OCI-LY7 (cell line): ENCODE data around the gene CERK. TPM values are rescaled to one million over a fixed set of nuclear protein-coding genes. Genes with fewer than 3 reads are reported as not detected.
A peak's percentile ranks its signal among the peaks of the same experiment; 100 is the strongest.
"Not testable (repeated sequence)": the region's sequence is repeated elsewhere in the genome, so short reads cannot be mapped to it uniquely, and the experiment has no call there.

Experiments
- BruUV-seq: library from RNA; stranded (reverse); fragments of 400-500 nt; replicated peaks from 2 replicates; lab custom pipeline; 2021; lab: Mats Ljungman, UMichigan
- CTCF ChIA-PET: fragments of 300-600 bp; sonication (Branson Sonifier 250); formaldehyde crosslinking; loops from one replicate; lab custom pipeline; 2022; ENCODE audit warnings: antibody characterized with exemption; ENCODE audit not compliant: unreplicated experiment; lab: Charles Lee
- POLR2A ChIA-PET: fragments of 300-600 bp; sonication (Branson Sonifier 250); formaldehyde crosslinking; loops from one replicate; lab custom pipeline; 2022; ENCODE audit warnings: antibody characterized with exemption; lab: Charles Lee
- DNase-seq: peaks from one replicate; pipeline ENCODE4 v3.0.0-alpha.2; 2015; ENCODE audit warnings: low spot score
- H2AFZ ChIP-seq: fragments of 200-600 bp; sonication (generic), shearing (Covaris generic); 2 replicates; pipeline ENCODE4 v1.6.1; 2014; ENCODE audit warnings: mild to moderate bottlenecking, antibody characterized with exemption, low read length, moderate library complexity
- H3K27ac ChIP-seq: fragments of 200-600 bp; sonication (generic); 2 replicates; pipeline ENCODE4 v1.5.1; 2014; ENCODE audit warnings: mixed run types, low read depth, mild to moderate bottlenecking, moderate library complexity, low read length, inconsistent platforms; ENCODE audit not compliant: poor library complexity, severe bottlenecking
- H3K36me3 ChIP-seq: fragments of 200-600 bp; sonication (generic); 2 replicates; pipeline ENCODE4 v1.6.1; 2014; ENCODE audit warnings: mild to moderate bottlenecking, antibody characterized with exemption, low read length, moderate library complexity, mixed read lengths; ENCODE audit not compliant: insufficient read depth
- H3K4me1 ChIP-seq: fragments of 200-600 bp; sonication (generic); 2 replicates; pipeline ENCODE4 v1.5.1; 2014; ENCODE audit warnings: mild to moderate bottlenecking, low read length; ENCODE audit not compliant: insufficient read depth, poor library complexity, severe bottlenecking
- H3K4me2 ChIP-seq: fragments of 200-600 bp; sonication (generic); 2 replicates; pipeline ENCODE4 v1.6.1; 2014; ENCODE audit warnings: mild to moderate bottlenecking, low read length
- H3K4me3 ChIP-seq: fragments of 200-600 bp; sonication (generic); 2 replicates; pipeline ENCODE4 v1.5.1; 2014; ENCODE audit warnings: mild to moderate bottlenecking, low read depth, low read length; ENCODE audit not compliant: poor library complexity, severe bottlenecking
- H3K79me2 ChIP-seq: fragments of 200-600 bp; sonication (generic); 2 replicates; pipeline ENCODE4 v1.6.1; 2016; ENCODE audit warnings: low read depth, mild to moderate bottlenecking, low read length, moderate library complexity, mixed read lengths; ENCODE audit not compliant: insufficient read depth
- H3K9me2 ChIP-seq: fragments of 200-600 bp; sonication (generic); 2 replicates; pipeline ENCODE4 v1.6.1; 2016; ENCODE audit warnings: mild to moderate bottlenecking, low read length, mixed read lengths; ENCODE audit not compliant: insufficient read depth
- H3K9me3 ChIP-seq: fragments of 200-600 bp; sonication (generic); 2 replicates; pipeline ENCODE4 v1.6.1; 2014; ENCODE audit warnings: mild to moderate bottlenecking, mixed run types, low read length, mixed read lengths
- H4K20me1 ChIP-seq: fragments of 200-600 bp; sonication (generic); 2 replicates; pipeline ENCODE4 v1.6.1; 2014; ENCODE audit warnings: mild to moderate bottlenecking, antibody characterized with exemption, low read length, moderate library complexity, mixed read lengths; ENCODE audit not compliant: insufficient read depth
- CTCF ChIP-seq: fragments of 200-600 bp; sonication (generic); conservative IDR thresholded peaks from 2 replicates; pipeline ENCODE4 v1.5.1; 2014; ENCODE audit warnings: mild to moderate bottlenecking, antibody characterized with exemption, low read length, moderate library complexity, mixed read lengths
- EZH2phosphoT487 ChIP-seq: fragments of 200-600 bp; sonication (generic); IDR thresholded peaks from 2 replicates; pipeline ENCODE4 v1.6.1; 2018; ENCODE audit warnings: low read depth, borderline replicate concordance, mild to moderate bottlenecking, mixed run types, antibody characterized with exemption, low read length, moderate library complexity, mixed read lengths
- intact Hi-C: fragments of 100-400 bp; cut with micrococcal nuclease; formaldehyde crosslinking; loops from one replicate; pipeline ENCODE4 v1.10.0; 2022; ENCODE audit not compliant: unreplicated experiment
- total RNA-seq, 2 experiments: library from RNA; depleted of rRNA in 1 of 2; stranded (reverse); fragments of >200 nt in 1 of 2; shearing (Covaris generic) in 1 of 2; gene quantifications; 2 replicates each; pipeline ENCODE4 v1.2.3, GENCODE V29; 2014 to 2022

CERK gene
- total RNA-seq, 2 experiments from 2014 or later, result 36.6 to 48.1 TPM

GRCh38 chr22:46735747-46736608 lies 2.1 kb downstream of the CERK start:
- DNase-seq, result no peak
- Histone ChIP-seq H3K9me3 (no peaks in the 10 kb centered on the region), H3K79me2 (peaks cover 34% of the 10 kb centered on the region; the same call in 1 of the 2 replicates), H3K4me3 (peak overlapping the region; percentile 77), H3K4me2 (peak overlapping the region; percentile 90), H3K27ac (peak overlapping the region; percentile 56), H3K4me1 (peaks cover 54% of the 10 kb centered on the region), H3K36me3 (peaks cover 5% of the 10 kb centered on the region; the same call in 1 of the 2 replicates), H2AFZ (no peak overlapping the region), H4K20me1 (peaks cover 26% of the 10 kb centered on the region; the same call in 1 of the 2 replicates), H3K9me2 (no peaks in the 10 kb centered on the region)
- ChIA-PET CTCF (no interaction called here), POLR2A (interaction anchor here (0.6 to 1.0 kb wide), 2 partner anchors 26 to 1121 kb away, joined by 7 read pairs; partner anchors contain the start of gene TBC1D22A)
- TF ChIP-seq EZH2phosphoT487 (no peak), CTCF (no peak)
- intact Hi-C loops, result loop anchor here (1.0 to 5.0 kb wide), 5 partner anchors 27 to 173 kb away; partner anchors contain the start of gene TBC1D22A
- BruUV-seq, result no TSS peak

DNA sequence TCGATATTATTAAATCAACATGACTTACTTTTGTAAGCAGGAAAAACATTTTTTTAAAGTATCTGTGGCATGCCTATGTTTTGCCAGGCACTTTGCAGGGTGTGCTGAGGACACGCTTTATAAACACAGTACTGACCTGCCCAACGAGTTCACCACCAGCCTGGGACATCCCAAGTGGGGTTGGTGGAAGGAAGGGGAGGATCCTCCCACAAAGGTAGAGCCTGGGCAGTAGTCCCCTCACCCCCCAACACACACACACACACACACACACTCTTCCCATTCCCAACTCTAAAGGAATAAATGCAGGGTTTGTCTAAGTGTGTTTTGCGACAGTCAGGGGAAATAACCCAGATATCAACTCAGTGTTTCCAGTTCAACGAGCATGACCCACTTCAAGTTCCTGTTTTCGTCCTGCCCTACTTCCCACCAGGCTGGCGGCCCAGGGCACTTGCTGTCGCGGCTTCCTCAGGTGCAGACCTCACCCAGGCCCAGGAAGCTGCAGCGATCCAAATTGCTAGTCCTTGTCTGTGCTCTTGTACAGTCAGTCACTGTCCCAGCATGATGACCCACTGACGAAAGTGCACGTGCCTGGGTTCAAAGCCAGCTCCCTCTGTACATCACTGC lies 3.1 kb downstream of the CERK start:
- intact Hi-C loops, result loop anchor here (1.0 to 5.0 kb wide), 4 partner anchors 28 to 172 kb away; partner anchors contain the start of gene TBC1D22A
- TF ChIP-seq CTCF (no peak), EZH2phosphoT487 (no peak)
- ChIA-PET POLR2A (interaction anchor here (0.6 to 1.0 kb wide), 2 partner anchors 27 to 1120 kb away, joined by 7 read pairs; partner anchors contain the start of gene TBC1D22A), CTCF (no interaction called here)
- no peak overlapping the region for H2AFZ ChIP-seq
- peaks cover 26% of the 10 kb centered on the region for H4K20me1 ChIP-seq
- no TSS peak for BruUV-seq
- DNase-seq, result peak; percentile 88
- H3K4me1 ChIP-seq, result peaks cover 54% of the 10 kb centered on the region
- H3K4me3 ChIP-seq, result peak overlapping the region; percentile 77
- no peaks in the 10 kb centered on the region for H3K9me2 ChIP-seq
- peak overlapping the region; percentile 90 for H3K4me2 ChIP-seq
- H3K36me3 ChIP-seq, result peaks cover 5% of the 10 kb centered on the region; the same call in 1 of the 2 replicates
- peaks cover 34% of the 10 kb centered on the region; the same call in 1 of the 2 replicates for H3K79me2 ChIP-seq
- H3K27ac ChIP-seq, result peak overlapping the region; percentile 56
- H3K9me3 ChIP-seq, result no peaks in the 10 kb centered on the region

DNA sequence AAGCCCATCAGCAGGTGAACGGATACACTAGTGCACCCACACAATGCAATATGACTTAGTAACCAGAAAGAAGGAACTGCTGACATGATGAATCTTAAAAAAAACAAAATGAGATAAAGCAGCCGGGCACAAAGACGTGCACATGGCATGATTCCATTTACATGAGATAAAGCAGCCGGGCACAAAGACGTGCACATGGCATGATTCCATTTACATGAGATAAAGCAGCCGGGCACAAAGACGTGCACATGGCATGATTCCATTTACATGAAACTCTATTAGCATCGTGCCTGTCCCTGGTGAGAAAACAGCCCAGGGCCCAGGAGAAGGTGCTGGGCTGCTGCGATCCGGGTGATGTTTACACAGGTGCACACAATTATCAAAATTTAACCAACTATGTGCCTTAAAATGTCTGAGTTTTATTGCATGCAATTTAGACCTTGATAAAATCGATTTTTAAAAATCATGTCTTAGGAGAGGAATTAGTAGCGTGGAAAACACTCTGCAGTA lies 3.8 kb downstream of the CERK start:
- H3K4me3 ChIP-seq, result peak overlapping the region; percentile 77
- H3K36me3 ChIP-seq, H3K9me2 ChIP-seq, H3K9me3 ChIP-seq, POLR2A ChIA-PET, DNase-seq, CTCF ChIA-PET, H2AFZ ChIP-seq: not testable (repeated sequence)
- BruUV-seq, result TSS peak; percentile 41
- H4K20me1 ChIP-seq, result peaks cover 26% of the 10 kb centered on the region
- H3K4me2 ChIP-seq, result peak overlapping the region; percentile 90
- intact Hi-C loops, result loop anchor here (2.0 kb wide), 1 partner anchor 29 kb away; the partner anchor contains the start of gene TBC1D22A
- H3K27ac ChIP-seq, result peak overlapping the region; percentile 56
- H3K4me1 ChIP-seq, result peaks cover 57% of the 10 kb centered on the region
- H3K79me2 ChIP-seq, result peaks cover 34% of the 10 kb centered on the region; the same call in 1 of the 2 replicates
